ENCODE measurements around the gene CACNG3.

DNA sequence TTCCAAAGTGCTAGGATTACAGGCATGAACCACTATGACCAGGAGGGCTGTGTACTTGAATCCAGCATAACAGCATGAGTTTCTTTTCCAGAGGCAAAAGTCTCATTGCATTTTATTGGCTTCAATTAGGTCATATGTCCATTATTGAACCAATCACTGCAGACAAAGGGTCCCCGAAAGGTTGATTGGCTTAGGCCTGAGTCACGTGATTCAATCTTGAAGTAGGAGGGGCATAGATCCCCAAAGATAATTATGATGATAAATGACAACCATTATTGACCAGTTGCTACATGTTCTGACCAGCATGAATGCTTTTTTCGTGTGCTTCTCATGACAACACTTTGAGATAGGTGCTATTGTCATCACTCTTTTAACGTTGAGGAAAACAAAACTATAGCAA lies 25.3 kb downstream of the CACNG3 start:
- TF ChIP-seq, protein P1, sequence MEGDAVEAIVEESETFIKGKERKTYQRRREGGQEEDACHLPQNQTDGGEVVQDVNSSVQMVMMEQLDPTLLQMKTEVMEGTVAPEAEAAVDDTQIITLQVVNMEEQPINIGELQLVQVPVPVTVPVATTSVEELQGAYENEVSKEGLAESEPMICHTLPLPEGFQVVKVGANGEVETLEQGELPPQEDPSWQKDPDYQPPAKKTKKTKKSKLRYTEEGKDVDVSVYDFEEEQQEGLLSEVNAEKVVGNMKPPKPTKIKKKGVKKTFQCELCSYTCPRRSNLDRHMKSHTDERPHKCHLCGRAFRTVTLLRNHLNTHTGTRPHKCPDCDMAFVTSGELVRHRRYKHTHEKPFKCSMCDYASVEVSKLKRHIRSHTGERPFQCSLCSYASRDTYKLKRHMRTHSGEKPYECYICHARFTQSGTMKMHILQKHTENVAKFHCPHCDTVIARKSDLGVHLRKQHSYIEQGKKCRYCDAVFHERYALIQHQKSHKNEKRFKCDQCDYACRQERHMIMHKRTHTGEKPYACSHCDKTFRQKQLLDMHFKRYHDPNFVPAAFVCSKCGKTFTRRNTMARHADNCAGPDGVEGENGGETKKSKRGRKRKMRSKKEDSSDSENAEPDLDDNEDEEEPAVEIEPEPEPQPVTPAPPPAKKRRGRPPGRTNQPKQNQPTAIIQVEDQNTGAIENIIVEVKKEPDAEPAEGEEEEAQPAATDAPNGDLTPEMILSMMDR (IDR thresholded peaks at IDR 0.05): no peak
- TF ChIP-seq POLR2A (IDR thresholded peaks at IDR 0.05): no peak

All from adrenal gland (tissue), 5 donors.